ENCODE results near the gene XPNPEP1. TPM values are rescaled to one million over a fixed set of nuclear protein-coding genes. Genes with fewer than 3 reads are reported as not detected.

The XPNPEP1 gene
- total RNA-seq, 1 donor from 2014 or later: 94.6 TPM

GRCh38 chr10:109926061-109926745, 2.9 kb upstream of the XPNPEP1 start:
- Histone ChIP-seq H3K4me3 (ENCODE audit: low read depth, low read length) (no peak overlapping the region), H3K27me3 (ENCODE audit: control insufficient read depth, insufficient read depth, low read length) (no peaks in the 10 kb centered on the region), H3K36me3 (ENCODE audit: control insufficient read depth, insufficient read depth, low read length) (no peaks in the 10 kb centered on the region)
- TF ChIP-seq, protein P1, sequence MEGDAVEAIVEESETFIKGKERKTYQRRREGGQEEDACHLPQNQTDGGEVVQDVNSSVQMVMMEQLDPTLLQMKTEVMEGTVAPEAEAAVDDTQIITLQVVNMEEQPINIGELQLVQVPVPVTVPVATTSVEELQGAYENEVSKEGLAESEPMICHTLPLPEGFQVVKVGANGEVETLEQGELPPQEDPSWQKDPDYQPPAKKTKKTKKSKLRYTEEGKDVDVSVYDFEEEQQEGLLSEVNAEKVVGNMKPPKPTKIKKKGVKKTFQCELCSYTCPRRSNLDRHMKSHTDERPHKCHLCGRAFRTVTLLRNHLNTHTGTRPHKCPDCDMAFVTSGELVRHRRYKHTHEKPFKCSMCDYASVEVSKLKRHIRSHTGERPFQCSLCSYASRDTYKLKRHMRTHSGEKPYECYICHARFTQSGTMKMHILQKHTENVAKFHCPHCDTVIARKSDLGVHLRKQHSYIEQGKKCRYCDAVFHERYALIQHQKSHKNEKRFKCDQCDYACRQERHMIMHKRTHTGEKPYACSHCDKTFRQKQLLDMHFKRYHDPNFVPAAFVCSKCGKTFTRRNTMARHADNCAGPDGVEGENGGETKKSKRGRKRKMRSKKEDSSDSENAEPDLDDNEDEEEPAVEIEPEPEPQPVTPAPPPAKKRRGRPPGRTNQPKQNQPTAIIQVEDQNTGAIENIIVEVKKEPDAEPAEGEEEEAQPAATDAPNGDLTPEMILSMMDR (IDR thresholded peaks at IDR 0.05; ENCODE audit: insufficient read depth, low read length, poor library complexity, severe bottlenecking): no peak
- no peak for DNase-seq (ENCODE audit: low read depth)

DNA sequence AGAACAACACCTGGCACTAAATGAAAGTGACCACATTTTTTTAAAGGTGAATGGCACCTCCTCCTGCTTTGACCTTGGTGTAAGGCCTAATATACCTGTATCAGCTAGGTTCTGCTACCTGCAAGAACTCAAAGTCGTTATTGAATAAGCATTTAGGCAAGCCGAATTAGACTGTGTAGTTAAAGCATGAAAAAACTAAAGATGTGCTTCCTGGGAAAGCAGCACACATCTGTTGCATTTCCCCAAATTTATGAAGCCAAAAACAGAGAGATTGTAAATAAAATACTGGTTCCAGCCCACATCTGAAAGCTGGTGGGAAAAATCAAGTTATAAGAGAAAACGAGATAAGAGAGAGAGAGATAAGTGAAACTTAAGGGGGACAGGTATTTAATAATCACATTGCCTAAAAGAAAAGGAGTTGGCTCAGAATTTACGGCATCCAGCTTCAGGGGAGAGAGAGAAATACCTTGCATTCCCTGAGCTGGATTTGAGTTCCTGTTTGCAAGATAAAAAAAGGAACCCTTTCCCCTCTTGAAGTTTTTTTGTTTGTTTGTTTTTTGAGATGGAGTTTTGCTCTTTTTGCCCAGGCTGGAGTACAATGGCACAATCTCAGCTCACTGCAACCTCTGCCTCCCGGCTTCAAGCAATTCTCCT, 1.8 kb upstream of the XPNPEP1 start:
- Histone ChIP-seq H3K36me3 (ENCODE audit: control insufficient read depth, insufficient read depth, low read length) (no peaks in the 10 kb centered on the region), H3K4me3 (ENCODE audit: low read depth, low read length) (no peak overlapping the region), H3K27me3 (ENCODE audit: control insufficient read depth, insufficient read depth, low read length) (no peaks in the 10 kb centered on the region)
- TF ChIP-seq, protein P1 (IDR thresholded peaks at IDR 0.05; ENCODE audit: insufficient read depth, low read length, poor library complexity, severe bottlenecking): no peak
- DNase-seq (ENCODE audit: low read depth): no peak

- Histone ChIP-seq H3K27me3 (ENCODE audit: control insufficient read depth, insufficient read depth, low read length) (no peaks in the 10 kb centered on the region), H3K4me3 (ENCODE audit: low read depth, low read length) (no peak overlapping the region), H3K36me3 (ENCODE audit: control insufficient read depth, insufficient read depth, low read length) (no peaks in the 10 kb centered on the region)
- no peak for DNase-seq (ENCODE audit: low read depth)
- TF ChIP-seq, protein P1 (IDR thresholded peaks at IDR 0.05; ENCODE audit: insufficient read depth, low read length, poor library complexity, severe bottlenecking): no peak
These were observed 776 bp upstream of the XPNPEP1 start for GRCh38 chr10:109924087-109924486.

DNA sequence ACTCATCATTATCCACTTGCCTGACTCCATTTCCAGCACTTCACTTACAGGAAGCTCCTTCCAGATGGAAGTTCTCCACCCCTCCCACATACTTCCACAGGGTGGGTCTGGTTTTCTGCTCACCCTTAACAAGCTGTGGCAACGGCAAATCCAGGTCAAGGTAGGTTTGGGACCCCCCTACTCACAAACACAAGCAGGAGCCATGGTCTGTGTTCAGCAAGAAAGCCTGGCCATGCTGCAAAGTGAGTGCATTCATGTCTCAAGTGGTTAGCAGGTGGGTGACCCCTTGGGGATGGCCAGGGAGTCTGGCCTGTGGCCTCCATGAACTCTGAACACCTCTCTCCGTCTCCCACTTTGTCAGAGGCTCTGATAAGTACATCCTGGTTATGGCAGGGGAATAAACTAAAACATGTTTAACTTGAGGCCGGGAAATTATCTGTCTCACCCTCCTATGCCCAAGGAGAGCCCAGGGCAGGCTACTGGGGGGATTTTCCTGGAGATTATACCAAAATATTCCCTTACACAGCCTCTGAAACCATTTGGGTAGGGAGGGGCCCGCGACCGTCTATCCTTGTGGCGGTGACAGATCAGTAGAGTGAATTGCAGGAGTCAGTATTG, 844 bp downstream of the XPNPEP1 start:
- H3K36me3 ChIP-seq (ENCODE audit: control insufficient read depth, insufficient read depth, low read length): no peaks in the 10 kb centered on the region
- H3K27me3 ChIP-seq (ENCODE audit: control insufficient read depth, insufficient read depth, low read length): no peaks in the 10 kb centered on the region
- H3K4me3 ChIP-seq (ENCODE audit: low read depth, low read length): peak overlapping the region; percentile 86
- TF ChIP-seq, protein P1 (IDR thresholded peaks at IDR 0.05; ENCODE audit: insufficient read depth, low read length, poor library complexity, severe bottlenecking): no peak
- DNase-seq (ENCODE audit: low read depth): no peak

- DNase-seq (ENCODE audit: low read depth): no peak
- no peaks in the 10 kb centered on the region for H3K36me3 ChIP-seq (ENCODE audit: control insufficient read depth, insufficient read depth, low read length)
- no peaks in the 10 kb centered on the region for H3K27me3 ChIP-seq (ENCODE audit: control insufficient read depth, insufficient read depth, low read length)
- no peak overlapping the region for H3K4me3 ChIP-seq (ENCODE audit: low read depth, low read length)
- TF ChIP-seq, protein P1 (IDR thresholded peaks at IDR 0.05; ENCODE audit: insufficient read depth, low read length, poor library complexity, severe bottlenecking): no peak
These were observed 3.3 kb downstream of the XPNPEP1 start for GRCh38 chr10:109920016-109920415.

Measured in kidney epithelial cell (primary cell).